Progenitor cell of endocrine pancreas (in vitro differentiated cells): ENCODE data around the gene NUAK1. TPM values are rescaled to one million over a fixed set of nuclear protein-coding genes. Genes with fewer than 3 reads are reported as not detected.

Experiments
- DNase-seq: peaks from one replicate; pipeline ENCODE4 v3.0.0; 2021; ENCODE audit warnings: low spot score; ENCODE audit not compliant: unreplicated experiment
- H3K27ac Mint-ChIP-seq: 2 replicates; pipeline ENCODE4 v1.8.0; 2021; ENCODE audit warnings: mild to moderate bottlenecking, moderate library complexity, mixed read lengths
- H3K27me3 Mint-ChIP-seq: 2 replicates; pipeline ENCODE4 v1.8.0; 2021; ENCODE audit warnings: mixed read lengths
- H3K36me3 Mint-ChIP-seq: 2 replicates; pipeline ENCODE4 v1.8.0; 2022; ENCODE audit warnings: mixed read lengths; ENCODE audit not compliant: insufficient read depth
- H3K4me1 Mint-ChIP-seq: 2 replicates; pipeline ENCODE4 v1.8.0; 2021; ENCODE audit warnings: low read depth, mixed read lengths
- H3K4me3 Mint-ChIP-seq: 2 replicates; pipeline ENCODE4 v1.8.0; 2021; ENCODE audit warnings: low read depth, mild to moderate bottlenecking, moderate library complexity, mixed read lengths
- H3K9me3 Mint-ChIP-seq: 2 replicates; pipeline ENCODE4 v1.8.0; 2021; ENCODE audit warnings: low read depth, mixed read lengths
- total RNA-seq: library from RNA; stranded (reverse); gene quantifications from 2 replicates; pipeline ENCODE4 v1.2.1, GENCODE V29; 2021
- TF ChIP-seq, protein P1 (sequence below): fragments of 200-600 bp; sonication (generic); IDR thresholded peaks from one replicate; pipeline ENCODE4 v1.5.0; 2021; ENCODE audit warnings: antibody characterized with exemption, mild to moderate bottlenecking; ENCODE audit not compliant: unreplicated experiment

The NUAK1 gene
- total RNA-seq, 1 donor from 2014 or later: 7.6 TPM

DNA sequence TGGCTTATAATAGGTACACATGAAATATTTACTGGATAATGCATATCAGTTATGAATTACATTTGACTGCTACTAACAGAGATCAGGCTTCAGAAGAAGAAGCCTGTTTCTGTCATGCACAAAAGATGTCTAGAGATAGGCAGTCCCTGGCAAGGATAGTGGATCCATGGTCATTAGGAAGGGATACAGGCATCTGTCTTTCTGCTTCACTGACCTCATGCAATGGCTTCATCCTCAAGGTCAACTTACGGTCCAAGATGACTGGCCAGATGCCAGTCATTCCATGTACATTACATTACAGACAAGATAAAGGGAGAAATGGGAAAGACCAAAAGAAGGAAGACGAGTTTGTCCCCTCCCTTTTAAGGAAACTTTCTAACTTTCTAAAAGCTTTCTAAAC lies 94.0 kb downstream of the NUAK1 start:
- no peak overlapping the region for H3K4me3 Mint-ChIP-seq
- no peaks in the 10 kb centered on the region for H3K4me1 Mint-ChIP-seq
- no peak overlapping the region for H3K27ac Mint-ChIP-seq
- TF ChIP-seq, protein P1, sequence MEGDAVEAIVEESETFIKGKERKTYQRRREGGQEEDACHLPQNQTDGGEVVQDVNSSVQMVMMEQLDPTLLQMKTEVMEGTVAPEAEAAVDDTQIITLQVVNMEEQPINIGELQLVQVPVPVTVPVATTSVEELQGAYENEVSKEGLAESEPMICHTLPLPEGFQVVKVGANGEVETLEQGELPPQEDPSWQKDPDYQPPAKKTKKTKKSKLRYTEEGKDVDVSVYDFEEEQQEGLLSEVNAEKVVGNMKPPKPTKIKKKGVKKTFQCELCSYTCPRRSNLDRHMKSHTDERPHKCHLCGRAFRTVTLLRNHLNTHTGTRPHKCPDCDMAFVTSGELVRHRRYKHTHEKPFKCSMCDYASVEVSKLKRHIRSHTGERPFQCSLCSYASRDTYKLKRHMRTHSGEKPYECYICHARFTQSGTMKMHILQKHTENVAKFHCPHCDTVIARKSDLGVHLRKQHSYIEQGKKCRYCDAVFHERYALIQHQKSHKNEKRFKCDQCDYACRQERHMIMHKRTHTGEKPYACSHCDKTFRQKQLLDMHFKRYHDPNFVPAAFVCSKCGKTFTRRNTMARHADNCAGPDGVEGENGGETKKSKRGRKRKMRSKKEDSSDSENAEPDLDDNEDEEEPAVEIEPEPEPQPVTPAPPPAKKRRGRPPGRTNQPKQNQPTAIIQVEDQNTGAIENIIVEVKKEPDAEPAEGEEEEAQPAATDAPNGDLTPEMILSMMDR: no peak
- H3K36me3 Mint-ChIP-seq: no peaks in the 10 kb centered on the region
- H3K27me3 Mint-ChIP-seq: peaks cover 10% of the 10 kb centered on the region
- no peak for DNase-seq
- H3K9me3 Mint-ChIP-seq: no peaks in the 10 kb centered on the region

DNA sequence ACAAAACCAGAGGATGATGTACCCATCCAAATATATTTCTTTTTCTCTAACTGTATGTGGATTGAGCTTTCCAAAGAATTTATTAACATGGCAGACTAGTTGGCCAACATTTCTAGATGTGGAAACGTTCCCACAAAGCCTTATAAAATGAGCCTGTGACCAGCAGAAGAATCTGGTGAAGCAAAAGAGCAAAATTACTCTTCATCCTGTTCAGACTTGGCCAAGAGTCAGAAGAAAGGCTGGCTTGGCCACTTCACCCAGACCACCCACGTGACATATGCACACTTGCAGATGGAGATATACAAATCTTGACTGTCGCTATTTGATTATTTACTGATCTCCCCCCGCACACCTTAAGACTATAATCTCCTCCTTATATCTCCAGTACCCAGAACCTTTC lies 96.7 kb downstream of the NUAK1 start:
- Mint-ChIP-seq H3K4me3 (no peak overlapping the region), H3K27me3 (peaks cover 6% of the 10 kb centered on the region), H3K9me3 (no peaks in the 10 kb centered on the region), H3K4me1 (no peaks in the 10 kb centered on the region), H3K36me3 (no peaks in the 10 kb centered on the region), H3K27ac (no peak overlapping the region)
- TF ChIP-seq, protein P1: no peak
- no peak for DNase-seq

DNA sequence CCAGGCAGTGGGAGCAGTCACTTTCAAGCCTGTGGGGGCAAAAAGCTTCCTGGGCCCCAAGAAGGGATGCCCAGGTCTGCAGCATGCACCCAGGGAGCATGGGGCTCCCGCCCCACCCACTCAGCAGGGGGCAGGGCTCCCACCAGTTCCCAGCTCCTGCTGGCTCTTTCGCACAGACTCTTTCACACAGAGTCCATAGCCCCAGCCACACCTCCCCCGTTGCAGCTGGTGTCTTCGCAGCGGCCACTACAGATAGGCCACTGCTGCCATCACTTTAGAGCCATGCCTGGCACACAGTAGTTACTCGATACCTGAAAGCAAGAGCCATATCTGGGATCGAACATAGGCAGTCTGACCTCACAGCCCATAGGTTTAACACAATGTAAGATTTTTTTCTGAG lies 98.2 kb downstream of the NUAK1 start:
- TF ChIP-seq, protein P1: no peak
- peaks cover 13% of the 10 kb centered on the region for H3K27me3 Mint-ChIP-seq
- no peaks in the 10 kb centered on the region for H3K4me1 Mint-ChIP-seq
- no peaks in the 10 kb centered on the region for H3K9me3 Mint-ChIP-seq
- no peaks in the 10 kb centered on the region for H3K36me3 Mint-ChIP-seq
- no peak overlapping the region for H3K4me3 Mint-ChIP-seq
- H3K27ac Mint-ChIP-seq: no peak overlapping the region
- no peak for DNase-seq

DNA sequence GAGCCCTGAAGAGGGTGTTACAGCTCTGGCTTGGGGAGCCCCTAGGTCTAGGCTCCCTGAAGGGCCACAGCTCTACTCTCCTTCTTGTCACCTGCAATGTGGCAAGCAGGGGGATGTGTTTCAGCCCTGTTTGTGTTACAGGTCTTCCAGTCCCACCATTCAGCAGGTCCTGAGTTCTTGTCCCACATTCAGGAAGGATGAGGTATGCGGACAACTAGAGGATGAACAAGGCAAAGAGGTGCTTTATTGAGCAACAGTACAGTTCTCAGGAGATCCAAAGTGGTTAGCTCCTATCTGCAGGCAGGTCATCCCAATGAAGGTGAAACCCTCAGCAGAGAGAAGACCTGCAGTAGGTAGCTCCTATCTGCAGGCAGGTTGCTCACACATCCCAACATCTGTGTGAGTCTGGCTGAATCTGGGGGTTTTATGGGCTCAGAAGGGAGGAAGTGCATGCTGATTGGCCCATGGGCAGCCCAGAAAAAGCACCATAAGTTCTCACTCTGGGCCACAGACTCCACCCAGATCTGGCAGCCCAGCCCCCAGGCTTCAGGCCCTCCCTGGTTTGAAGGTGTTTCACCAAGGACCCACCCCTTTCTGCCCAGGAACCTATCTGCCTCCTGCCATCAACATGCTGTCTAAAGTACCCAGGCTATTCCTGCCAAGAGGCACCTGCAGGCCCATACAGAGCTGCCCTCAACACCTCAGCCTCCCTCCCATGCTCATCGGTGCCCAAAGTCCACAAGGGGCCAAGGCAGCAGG lies 98.9 kb downstream of the NUAK1 start:
- no peak for DNase-seq
- Mint-ChIP-seq H3K4me1 (no peaks in the 10 kb centered on the region), H3K36me3 (no peaks in the 10 kb centered on the region), H3K9me3 (no peaks in the 10 kb centered on the region), H3K27ac (no peak overlapping the region), H3K27me3 (peaks cover 13% of the 10 kb centered on the region), H3K4me3 (no peak overlapping the region)
- TF ChIP-seq, protein P1: no peak

DNA sequence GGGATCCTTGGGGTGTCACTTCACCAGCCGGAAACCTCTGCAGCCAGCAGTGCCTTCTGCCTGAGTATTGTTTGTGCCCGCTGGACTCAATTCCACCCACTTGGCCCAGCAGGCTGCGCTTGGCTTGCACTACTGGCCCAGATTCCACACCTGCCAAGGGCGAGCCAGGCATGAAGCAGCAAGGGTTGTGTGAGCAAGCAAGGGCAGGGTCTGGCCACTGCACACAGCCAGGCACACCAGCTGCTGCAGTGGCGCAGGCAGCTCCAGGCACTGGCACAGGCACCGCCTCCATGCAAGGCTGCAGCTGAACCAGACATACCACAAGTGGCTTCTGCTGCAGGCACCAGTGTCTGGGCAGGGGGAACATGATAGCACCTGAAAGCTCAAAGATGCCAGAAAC lies 99.5 kb downstream of the NUAK1 start:
- Mint-ChIP-seq H3K27ac (no peak overlapping the region), H3K4me1 (no peaks in the 10 kb centered on the region), H3K27me3 (peaks cover 13% of the 10 kb centered on the region), H3K9me3 (no peaks in the 10 kb centered on the region), H3K36me3 (no peaks in the 10 kb centered on the region), H3K4me3 (no peak overlapping the region)
- DNase-seq: no peak
- TF ChIP-seq, protein P1: no peak
